Activated CD4-positive, alpha-beta memory T cell treated with anti-CD3 and anti-CD28 coated beads for 36 hours (primary cell): Measurements from ENCODE around the gene PLA2G6. TPM values are rescaled to one million over a fixed set of nuclear protein-coding genes. Genes with fewer than 3 reads are reported as not detected.
A peak's percentile ranks its signal among the peaks of the same experiment; 100 is the strongest.
"Not testable (repeated sequence)": the region's sequence is repeated elsewhere in the genome, so short reads cannot be mapped to it uniquely, and the experiment has no call there.

ENCODE experiments used
- CTCF ChIA-PET: fragments of 350-600 bp; sonication (Branson Sonifier 250); formaldehyde crosslinking; loops from one replicate; lab custom pipeline; 2021; ENCODE audit warnings: antibody characterized with exemption, inconsistent platforms; lab: Charles Lee
- POLR2A ChIA-PET: fragments of 350-600 bp; sonication (Branson Sonifier 250); formaldehyde crosslinking; loops from one replicate; lab custom pipeline; 2021; ENCODE audit warnings: antibody characterized with exemption; lab: Charles Lee
- DNase-seq: peaks from one replicate; pipeline ENCODE4 v3.0.0-alpha.2; 2020
- H3K27ac Mint-ChIP-seq: one replicate; pipeline ENCODE4 v1.8.0; 2021; ENCODE audit warnings: mixed read lengths
- H3K27me3 Mint-ChIP-seq: one replicate; pipeline ENCODE4 v1.8.0; 2021; ENCODE audit warnings: mixed read lengths
- H3K36me3 Mint-ChIP-seq: one replicate; pipeline ENCODE4 v1.8.0; 2021; ENCODE audit warnings: mixed read lengths
- H3K4me1 Mint-ChIP-seq: one replicate; pipeline ENCODE4 v1.8.0; 2021; ENCODE audit warnings: low read depth, mixed read lengths
- H3K4me3 Mint-ChIP-seq: one replicate; pipeline ENCODE4 v1.8.0; 2021; ENCODE audit warnings: mild to moderate bottlenecking, mixed read lengths
- H3K9me3 Mint-ChIP-seq: one replicate; pipeline ENCODE4 v1.8.0; 2021; ENCODE audit warnings: mixed read lengths
- intact Hi-C: fragments of 100-400 bp; cut with micrococcal nuclease; formaldehyde crosslinking; loops from one replicate; pipeline ENCODE4 v1.15.1; 2023
- total RNA-seq, 2 experiments: library from RNA; stranded (reverse); gene quantifications; one replicate each; pipeline ENCODE4 v1.2.3, GENCODE V29; 2021

Gene PLA2G6
- total RNA-seq, 2 experiments from 2014 or later: 63.7 to 69.5 TPM

DNA sequence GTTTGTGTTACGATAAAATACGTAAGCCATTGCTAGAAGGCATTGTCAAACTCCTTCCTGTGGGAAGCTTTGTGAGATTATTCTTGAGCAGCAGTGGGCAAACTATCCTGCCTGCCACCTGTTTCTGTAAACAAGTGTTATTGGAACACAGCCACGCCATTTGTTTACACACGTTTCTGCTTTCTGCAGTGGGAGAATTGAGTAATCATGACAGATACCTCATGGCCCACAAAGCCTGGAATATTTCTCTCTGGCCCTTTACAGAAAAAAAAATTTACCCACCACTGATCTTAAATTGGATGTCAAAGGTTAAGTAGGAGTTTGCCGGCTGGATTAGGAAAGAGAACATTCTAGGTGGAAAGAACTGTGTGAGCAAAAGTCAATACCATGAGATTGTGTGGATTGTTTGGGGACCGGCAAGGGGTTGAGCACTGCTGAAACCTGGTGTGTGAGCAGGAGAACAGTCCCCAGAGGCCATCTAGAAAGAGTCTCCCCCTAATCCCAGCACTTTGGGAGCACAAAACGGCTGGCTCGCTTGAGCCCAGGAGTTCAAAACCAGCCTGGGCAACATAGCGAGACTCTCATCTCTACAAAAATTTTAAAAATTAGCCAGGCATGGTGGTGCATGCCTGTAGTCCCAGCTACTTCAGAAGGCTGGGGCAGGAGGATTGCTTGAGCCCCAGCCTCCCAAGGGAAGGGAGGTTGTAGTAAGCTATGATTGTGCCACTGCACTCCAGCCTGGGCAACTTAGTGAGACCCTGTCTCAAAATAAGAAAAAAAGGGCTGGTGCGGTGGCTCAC lies 6.0 kb upstream of the PLA2G6 start:
- ChIA-PET CTCF (interaction anchor here (1.3 kb wide), 1 partner anchor 43 kb away, joined by 3 read pairs; no protein-coding TSS in a partner anchor), POLR2A (interaction anchor here (0.6 kb wide), 1 partner anchor 302 kb away, joined by 4 read pairs; no protein-coding TSS in a partner anchor)
- H3K4me1 Mint-ChIP-seq: peaks cover 3% of the 10 kb centered on the region
- no peak overlapping the region for H3K27ac Mint-ChIP-seq
- H3K36me3 Mint-ChIP-seq: no peaks in the 10 kb centered on the region
- no peak overlapping the region for H3K4me3 Mint-ChIP-seq
- intact Hi-C loops: no loop called here
- DNase-seq: no peak
- no peaks in the 10 kb centered on the region for H3K27me3 Mint-ChIP-seq
- no peaks in the 10 kb centered on the region for H3K9me3 Mint-ChIP-seq

DNA sequence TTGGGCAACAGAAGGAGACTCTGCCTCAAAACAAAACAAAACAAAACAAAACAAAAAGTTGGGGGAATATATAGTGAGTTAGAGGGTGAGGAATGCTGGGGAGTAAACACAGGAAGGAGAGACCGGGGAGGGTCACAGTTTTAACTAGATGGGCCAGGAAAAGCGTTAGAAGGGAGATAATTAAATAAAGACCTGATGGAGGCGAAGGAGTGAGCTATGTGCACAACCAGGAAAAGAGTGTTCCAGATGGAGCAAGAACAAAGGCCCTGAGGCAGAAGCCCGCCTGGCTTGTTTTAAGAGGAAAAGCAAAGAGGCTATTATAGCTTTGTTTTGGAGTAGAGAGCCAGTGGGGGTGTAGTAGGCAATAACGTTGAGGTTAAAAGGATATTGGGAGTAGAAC lies 4.8 kb upstream of the PLA2G6 start:
- no peak overlapping the region for H3K4me3 Mint-ChIP-seq
- peaks cover 6% of the 10 kb centered on the region for H3K4me1 Mint-ChIP-seq
- H3K36me3 Mint-ChIP-seq: no peaks in the 10 kb centered on the region
- intact Hi-C loops: no loop called here
- POLR2A ChIA-PET: no interaction called here
- no peaks in the 10 kb centered on the region for H3K9me3 Mint-ChIP-seq
- H3K27ac Mint-ChIP-seq: no peak overlapping the region
- H3K27me3 Mint-ChIP-seq: no peaks in the 10 kb centered on the region
- no peak for DNase-seq
- CTCF ChIA-PET: interaction anchor here (1.0 to 1.3 kb wide), 2 partner anchors 8 to 44 kb away, joined by 3 read pairs; no protein-coding TSS in a partner anchor

DNA sequence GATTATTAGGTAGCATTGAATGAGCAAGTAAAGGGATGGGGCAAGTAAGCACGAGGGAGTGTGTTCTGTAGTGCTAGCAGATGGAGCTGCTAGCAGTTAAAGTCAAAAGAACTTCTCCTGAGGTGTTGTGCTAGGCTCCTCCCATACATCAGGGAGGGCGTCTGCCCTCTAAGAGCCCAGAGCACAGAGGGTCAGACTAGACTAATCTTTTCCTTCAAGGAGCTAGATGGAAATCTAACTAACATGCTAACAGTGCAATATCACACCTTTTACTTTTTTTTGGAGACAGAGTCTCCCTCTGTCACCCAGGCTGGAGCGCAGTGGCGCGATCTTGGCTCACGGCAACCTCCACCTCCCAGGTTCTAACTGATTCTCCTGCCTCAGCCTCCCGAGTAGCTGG lies 3.2 kb upstream of the PLA2G6 start:
- Mint-ChIP-seq H3K9me3 (no peaks in the 10 kb centered on the region), H3K27me3 (no peaks in the 10 kb centered on the region), H3K36me3 (no peaks in the 10 kb centered on the region), H3K4me3 (no peak overlapping the region), H3K27ac (no peak overlapping the region), H3K4me1 (peaks cover 19% of the 10 kb centered on the region)
- intact Hi-C loops: loop anchor here (5.0 kb wide), 2 partner anchors 33 to 523 kb away; partner anchors contain the start of gene GTPBP1
- ChIA-PET POLR2A (no interaction called here), CTCF (no interaction called here)
- no peak for DNase-seq

DNA sequence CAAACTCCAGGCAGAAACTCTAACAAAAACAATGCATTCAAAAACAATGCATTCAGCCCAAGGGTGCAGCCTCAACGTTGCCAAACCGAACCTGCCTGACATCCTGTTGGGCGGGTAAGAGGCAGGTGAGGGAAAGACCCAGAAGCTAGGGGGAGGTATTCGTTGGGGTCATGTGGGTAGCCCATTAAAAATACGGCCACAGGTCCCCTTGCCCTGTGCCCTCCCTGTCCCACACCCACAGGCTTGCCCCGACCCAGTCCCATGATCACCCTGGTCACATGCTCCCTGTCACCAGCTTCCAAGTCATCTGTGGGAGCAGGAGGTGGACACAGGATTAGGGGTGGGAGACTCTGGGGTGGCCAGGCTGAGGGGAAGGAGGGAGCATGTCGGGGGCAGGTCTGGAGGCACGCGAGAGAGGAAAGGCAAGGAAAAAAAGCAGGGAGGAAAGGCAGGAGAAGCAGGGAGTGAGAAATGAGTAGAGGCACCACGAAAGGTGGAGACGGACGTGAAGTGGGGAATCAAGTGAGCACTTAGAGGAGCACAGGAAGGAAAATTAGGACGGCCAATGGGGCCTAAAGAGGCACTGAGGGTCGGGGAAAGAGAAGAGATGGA lies 683 bp downstream of the PLA2G6 start:
- Mint-ChIP-seq H3K4me1 (peaks cover 51% of the 10 kb centered on the region), H3K9me3 (no peaks in the 10 kb centered on the region), H3K4me3 (peak overlapping the region; percentile 86), H3K27me3 (no peaks in the 10 kb centered on the region), H3K36me3 (no peaks in the 10 kb centered on the region), H3K27ac (peak overlapping the region; percentile 99)
- intact Hi-C loops: loop anchor here (1.0 to 5.0 kb wide), 3 partner anchors 20 to 526 kb away; partner anchors contain the start of genes GTPBP1 and MAFF
- CTCF ChIA-PET: interaction anchor here (0.6 to 1.6 kb wide), 3 partner anchors 9 to 617 kb away, joined by 3 to 7 read pairs (median 3); partner anchors contain the start of gene MAFF
- peak; percentile 61 for DNase-seq
- POLR2A ChIA-PET: interaction anchor here (0.5 to 1.6 kb wide), 6 partner anchors 20 to 337 kb away, joined by 3 to 10 read pairs (median 4); partner anchors contain the start of genes ANKRD54 and MAFF

DNA sequence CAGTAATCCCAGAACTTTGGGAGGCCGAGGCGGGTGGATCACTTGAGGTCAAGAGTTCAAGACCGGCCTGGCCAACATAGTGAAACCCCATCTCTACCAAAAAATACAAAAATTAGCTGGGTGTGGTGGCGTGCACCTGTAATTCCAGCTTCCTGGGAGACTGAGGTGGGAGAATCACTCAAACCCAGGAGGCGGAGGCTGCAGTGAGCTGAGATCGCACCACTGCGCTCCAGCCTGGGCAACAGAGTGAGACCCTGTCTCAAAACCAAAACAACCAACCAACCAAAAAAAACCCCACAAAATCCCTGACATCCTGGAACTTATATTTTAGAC lies 3.1 kb downstream of the PLA2G6 start:
- CTCF ChIA-PET: interaction anchor here (1.1 to 1.7 kb wide), 3 partner anchors 39 to 76 kb away, joined by 3 to 5 read pairs (median 4); no protein-coding TSS in a partner anchor
- H3K27me3 Mint-ChIP-seq, DNase-seq, intact Hi-C loops, H3K9me3 Mint-ChIP-seq, H3K4me3 Mint-ChIP-seq, H3K36me3 Mint-ChIP-seq, H3K27ac Mint-ChIP-seq, POLR2A ChIA-PET: not testable (repeated sequence)
- H3K4me1 Mint-ChIP-seq: peaks cover 65% of the 10 kb centered on the region

DNA sequence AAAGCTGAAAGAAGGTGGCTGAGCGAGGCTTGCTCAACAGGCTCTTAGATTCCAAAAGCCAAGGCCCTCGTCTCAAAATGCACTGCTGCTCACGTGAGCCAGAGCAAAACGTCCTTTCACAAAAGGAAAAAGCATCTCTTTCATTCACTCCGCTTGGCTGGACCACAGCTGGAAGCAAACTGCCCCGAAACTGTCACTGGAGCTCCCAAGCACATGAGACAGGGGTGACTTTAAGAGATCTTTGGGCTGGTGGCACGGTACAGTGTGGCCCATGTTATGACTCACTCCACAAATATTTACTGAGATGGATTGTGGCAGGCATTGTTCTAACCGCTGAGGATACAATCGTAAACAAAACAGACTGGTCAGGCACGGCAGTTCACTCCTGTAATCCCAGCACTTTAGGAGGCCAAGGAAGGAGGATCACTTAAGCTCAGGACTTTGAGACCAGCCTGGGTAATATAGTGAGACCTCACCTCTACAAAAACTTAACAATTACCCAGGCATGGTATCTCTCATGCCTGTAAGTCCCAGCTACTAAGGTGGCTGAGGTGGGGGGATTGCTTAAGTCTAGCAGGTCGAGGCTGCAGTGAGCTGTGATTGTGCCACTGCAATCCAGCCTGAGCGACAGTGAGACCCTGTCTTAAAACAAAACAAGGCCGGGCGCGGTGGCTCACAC lies 3.6 kb downstream of the PLA2G6 start:
- Mint-ChIP-seq H3K27ac (no peak overlapping the region), H3K4me1 (peaks cover 70% of the 10 kb centered on the region), H3K27me3 (no peaks in the 10 kb centered on the region), H3K9me3 (no peaks in the 10 kb centered on the region), H3K4me3 (no peak overlapping the region), H3K36me3 (no peaks in the 10 kb centered on the region)
- POLR2A ChIA-PET: no interaction called here
- intact Hi-C loops: no loop called here
- CTCF ChIA-PET: interaction anchor here (1.7 kb wide), 1 partner anchor 63 kb away, joined by 5 read pairs; no protein-coding TSS in a partner anchor
- no peak for DNase-seq

DNA sequence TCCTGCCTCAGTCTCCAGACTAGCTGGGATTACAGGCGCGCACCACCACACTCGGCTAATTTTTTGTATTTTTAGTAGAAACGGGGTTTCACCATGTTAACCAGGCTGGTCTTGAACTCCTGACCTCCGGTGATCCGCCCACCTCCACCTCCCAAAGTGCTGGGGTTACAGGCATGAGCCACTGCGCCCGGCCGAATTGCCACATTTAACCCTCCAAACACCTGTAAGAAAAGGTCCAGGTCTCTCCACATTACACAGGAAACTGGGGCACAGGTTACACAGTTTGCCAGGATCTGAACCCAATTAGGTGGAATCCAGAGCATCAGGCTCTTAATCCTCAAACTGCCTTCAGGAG lies 4.1 kb downstream of the PLA2G6 start:
- H3K27me3 Mint-ChIP-seq, H3K9me3 Mint-ChIP-seq, H3K27ac Mint-ChIP-seq, intact Hi-C loops, POLR2A ChIA-PET, H3K4me3 Mint-ChIP-seq, H3K36me3 Mint-ChIP-seq, DNase-seq, CTCF ChIA-PET: not testable (repeated sequence)
- peaks cover 72% of the 10 kb centered on the region for H3K4me1 Mint-ChIP-seq

DNA sequence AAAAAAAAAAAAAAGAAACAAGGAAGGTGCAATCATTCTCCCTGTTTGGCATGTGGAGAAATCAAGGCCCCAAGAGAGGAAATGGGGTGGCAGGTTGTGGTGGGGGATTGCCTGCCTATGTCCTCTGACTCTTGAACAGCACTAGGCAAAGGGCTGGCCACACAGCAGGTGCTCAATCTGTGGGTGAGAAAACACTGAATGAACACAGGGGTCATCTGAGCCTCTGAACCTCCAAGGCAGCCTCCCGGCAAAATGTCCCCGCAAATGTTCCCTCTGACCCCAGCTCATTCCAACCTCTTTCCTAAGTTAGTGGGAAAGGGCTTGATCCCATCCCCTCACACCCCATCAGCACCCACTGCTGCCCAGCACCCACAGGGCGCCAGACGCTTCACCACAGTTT lies 4.6 kb downstream of the PLA2G6 start:
- no peak overlapping the region for H3K4me3 Mint-ChIP-seq
- DNase-seq: peak; percentile 31
- H3K36me3 Mint-ChIP-seq: no peaks in the 10 kb centered on the region
- H3K27me3 Mint-ChIP-seq: no peaks in the 10 kb centered on the region
- peak overlapping the region; percentile 84 for H3K27ac Mint-ChIP-seq
- ChIA-PET POLR2A (no interaction called here), CTCF (interaction anchor here (0.8 to 1.4 kb wide), 3 partner anchors 63 to 120 kb away, joined by 3 to 6 read pairs (median 3); partner anchors contain the start of gene PICK1)
- no peaks in the 10 kb centered on the region for H3K9me3 Mint-ChIP-seq
- H3K4me1 Mint-ChIP-seq: peaks cover 74% of the 10 kb centered on the region
- intact Hi-C loops: no loop called here

DNA sequence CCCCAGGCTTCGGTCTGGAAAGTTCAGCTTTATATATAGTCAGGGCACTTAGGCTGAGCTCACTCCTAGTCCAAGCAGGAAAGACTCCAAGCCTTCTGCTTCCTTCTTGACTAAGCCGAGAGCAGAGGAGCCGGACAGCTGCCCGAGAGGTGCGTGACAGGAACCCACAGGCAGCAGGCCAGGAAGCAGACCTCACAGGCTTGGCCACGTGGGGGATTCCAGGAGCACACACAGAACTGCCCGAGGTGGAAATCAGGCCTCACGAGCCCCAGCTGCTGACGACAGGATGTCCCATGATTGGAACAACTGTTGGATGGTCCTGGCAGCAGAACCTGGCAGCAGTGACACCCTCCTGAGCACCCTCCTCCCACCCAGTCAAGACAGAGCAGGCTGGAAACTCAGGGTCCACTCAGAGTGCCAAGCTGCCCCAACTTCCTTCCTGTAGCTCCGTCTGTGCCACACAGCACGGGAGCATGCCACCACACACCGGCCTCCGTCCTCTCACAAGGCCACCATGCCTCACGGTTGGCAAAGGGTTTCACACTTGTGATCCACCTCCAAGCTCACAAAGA lies 5.4 kb downstream of the PLA2G6 start:
- POLR2A ChIA-PET: no interaction called here
- peaks cover 72% of the 10 kb centered on the region for H3K4me1 Mint-ChIP-seq

DNA sequence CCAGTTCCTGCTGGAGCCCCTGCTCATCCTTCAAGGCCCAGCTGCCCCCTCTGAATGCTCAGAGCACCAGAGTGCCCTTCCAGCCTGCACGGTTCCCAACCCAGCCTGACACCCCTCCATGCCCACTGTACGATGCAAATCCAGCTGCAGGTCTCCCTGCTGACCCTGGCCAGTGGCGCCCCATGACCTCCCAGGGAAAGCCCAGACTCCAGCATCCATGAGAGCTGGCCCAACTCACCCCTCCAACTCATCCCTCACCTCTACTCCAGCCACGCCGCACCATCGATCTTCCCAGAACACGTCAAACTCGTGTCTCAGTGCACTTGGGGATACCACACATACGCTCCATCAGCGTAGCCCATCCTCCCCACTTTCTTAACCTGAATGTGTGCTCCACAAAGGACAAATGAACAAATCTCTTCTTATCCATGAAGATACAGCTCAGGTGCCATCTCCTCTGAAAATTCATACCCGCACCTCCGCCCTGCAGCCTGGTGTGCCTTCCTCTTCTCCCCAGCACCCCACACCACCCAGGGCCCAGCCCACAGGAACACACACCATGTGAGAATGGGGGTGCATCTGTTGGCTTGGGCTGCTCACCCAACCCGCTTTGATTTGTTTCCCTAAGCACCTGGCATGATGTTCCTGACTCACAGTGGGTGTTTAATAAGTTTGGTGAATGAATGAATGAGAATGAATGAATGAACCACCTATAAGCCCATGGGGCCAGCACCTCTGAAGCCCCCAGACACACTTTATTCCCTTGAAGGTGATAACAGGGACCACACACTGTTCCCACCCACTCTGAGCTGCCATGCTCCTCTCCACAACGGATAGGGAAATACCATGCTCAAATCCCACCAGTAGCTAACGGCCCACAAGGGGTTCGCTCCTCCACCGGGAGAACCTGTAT lies 6.2 kb downstream of the PLA2G6 start:
- peaks cover 66% of the 10 kb centered on the region for H3K4me1 Mint-ChIP-seq
- peaks cover 2% of the 10 kb centered on the region for H3K36me3 Mint-ChIP-seq
- ChIA-PET POLR2A (no interaction called here), CTCF (interaction anchor here (1.0 to 1.4 kb wide), 2 partner anchors 24 to 61 kb away, joined by 3 to 6 read pairs; no protein-coding TSS in a partner anchor)
- peak overlapping the region; percentile 84 for H3K27ac Mint-ChIP-seq
- H3K27me3 Mint-ChIP-seq: no peaks in the 10 kb centered on the region
- DNase-seq: no peak
- no peaks in the 10 kb centered on the region for H3K9me3 Mint-ChIP-seq
- intact Hi-C loops: no loop called here
- H3K4me3 Mint-ChIP-seq: no peak overlapping the region

More for the DNA sequence above, 5.4 kb downstream of the PLA2G6 start:
- no peaks in the 10 kb centered on the region for H3K9me3 Mint-ChIP-seq
- H3K4me3 Mint-ChIP-seq: no peak overlapping the region
- H3K36me3 Mint-ChIP-seq: no peaks in the 10 kb centered on the region
- CTCF ChIA-PET: interaction anchor here (0.7 to 1.4 kb wide), 5 partner anchors 23 to 124 kb away, joined by 3 to 6 read pairs (median 3); partner anchors contain the start of gene PICK1
- H3K27ac Mint-ChIP-seq: peak overlapping the region; percentile 84
- intact Hi-C loops: no loop called here
- peak; percentile 78 for DNase-seq
- H3K27me3 Mint-ChIP-seq: no peaks in the 10 kb centered on the region

DNA sequence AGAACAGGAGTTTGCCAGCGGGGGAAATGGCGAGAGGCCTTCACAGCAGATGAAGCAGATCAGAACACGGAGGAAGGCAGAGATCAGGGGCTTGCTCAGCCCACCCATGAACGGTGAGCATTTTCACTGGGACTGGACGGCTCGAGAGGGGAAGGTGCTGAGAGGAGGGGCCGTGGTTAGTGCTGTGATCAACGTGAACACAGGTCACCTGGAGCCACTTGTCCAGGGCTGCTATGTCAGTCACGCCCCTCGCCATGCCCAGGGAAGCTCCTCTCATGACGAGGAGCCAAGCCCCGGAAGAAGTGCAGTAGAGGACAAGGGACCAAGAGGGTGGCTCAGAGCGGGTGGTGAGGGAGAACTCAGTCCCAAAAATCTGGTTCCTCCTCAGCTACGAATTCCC lies 7.0 kb downstream of the PLA2G6 start:
- POLR2A ChIA-PET: no interaction called here
- CTCF ChIA-PET: no interaction called here
- intact Hi-C loops: no loop called here
- Mint-ChIP-seq H3K9me3 (no peaks in the 10 kb centered on the region), H3K4me3 (no peak overlapping the region), H3K27ac (no peak overlapping the region), H3K4me1 (peaks cover 57% of the 10 kb centered on the region), H3K27me3 (no peaks in the 10 kb centered on the region), H3K36me3 (peaks cover 3% of the 10 kb centered on the region)
- DNase-seq: no peak
